GM12892 (cell line): ENCODE data around the gene GATB.

Experiments
- DNase-seq: peaks from one replicate; pipeline ENCODE4 v3.0.0; 2011; ENCODE audit not compliant: insufficient read length
- FAIRE-seq: peaks from 2 replicates; lab custom pipeline; 2011; peaks lifted over from hg19 to GRCh38; lab: Jason Lieb, UNC
- POLR2A ChIP-seq: IDR thresholded peaks from 2 replicates; pipeline ENCODE4 v1.6.1; 2011; ENCODE audit warnings: low read depth, low read length, control low read depth
- POLR2AphosphoS5 ChIP-seq: IDR thresholded peaks from 2 replicates; pipeline ENCODE4 v1.6.1; 2011; ENCODE audit warnings: low read depth, low read length, control low read depth
- TAF1 ChIP-seq: IDR thresholded peaks from 2 replicates; pipeline ENCODE4 v1.6.1; 2011; ENCODE audit warnings: low read depth, mild to moderate bottlenecking, control low read depth, low read length, borderline replicate concordance

The GATB gene

DNA sequence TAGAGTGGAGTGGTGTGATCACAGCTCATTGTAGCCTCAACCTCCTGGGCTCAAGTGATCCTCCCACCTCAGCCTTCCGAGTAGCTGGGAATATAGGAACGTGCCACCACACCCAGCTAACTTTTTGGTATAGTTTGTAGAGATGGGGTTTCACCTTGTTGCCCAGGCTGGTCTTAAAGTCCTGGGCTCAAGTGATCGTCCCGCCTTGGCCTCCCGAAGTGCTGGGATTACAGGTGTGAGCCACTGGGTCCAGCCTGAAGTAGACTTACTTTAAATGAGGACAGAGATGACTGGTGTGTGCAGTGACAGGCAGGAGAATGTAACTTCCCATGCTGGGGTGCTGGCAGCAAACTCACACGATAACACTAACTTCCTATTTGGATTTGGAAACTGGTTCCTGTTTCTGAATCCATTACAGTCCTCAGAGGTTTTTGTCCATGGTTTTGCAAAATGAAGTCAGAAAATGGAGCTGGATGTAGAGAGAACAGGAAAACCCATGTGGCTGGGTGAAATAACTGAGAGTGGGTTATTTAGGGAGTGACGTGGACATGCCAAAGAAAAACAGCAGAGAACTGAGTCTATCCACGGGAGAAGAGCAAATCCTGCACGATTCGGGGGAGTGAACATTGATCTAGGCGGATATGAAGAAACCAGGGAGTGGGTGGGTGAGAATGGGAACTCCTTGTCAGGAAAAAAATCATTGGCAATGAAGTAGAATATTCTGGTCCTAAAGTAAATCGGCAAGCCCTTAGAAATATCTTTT is 95.6 kb downstream of the GATB start:
- FAIRE-seq (no peak), DNase-seq (no peak)
- no peak for TF ChIP-seq POLR2AphosphoS5
- no peak for TF ChIP-seq TAF1
- TF ChIP-seq POLR2A = no peak

- DNase-seq = no peak
- FAIRE-seq = no peak
- TF ChIP-seq POLR2AphosphoS5 = no peak
- TF ChIP-seq TAF1 = no peak
- no peak for TF ChIP-seq POLR2A
Observed at GRCh38 chr4:151664289-151664688, 96.5 kb downstream of the GATB start.

GRCh38 chr4:151663109-151663508 is 97.7 kb downstream of the GATB start:
- TF ChIP-seq TAF1 (no peak), POLR2AphosphoS5 (no peak), POLR2A (no peak)
- FAIRE-seq (no peak), DNase-seq (no peak)

GRCh38 chr4:151661873-151662272 is 98.9 kb downstream of the GATB start:
- DNase-seq (no peak), FAIRE-seq (no peak)
- TF ChIP-seq POLR2AphosphoS5 (no peak), POLR2A (no peak), TAF1 (no peak)

- FAIRE-seq = no peak
- TF ChIP-seq POLR2AphosphoS5 (no peak), POLR2A (no peak), TAF1 (no peak)
- DNase-seq = no peak
Observed at GRCh38 chr4:151660676-151661075, 100.1 kb downstream of the GATB start.

- TF ChIP-seq POLR2A (no peak), POLR2AphosphoS5 (no peak), TAF1 (no peak)
- FAIRE-seq (no peak), DNase-seq (no peak)
Observed at GRCh38 chr4:151659601-151660364, 101.0 kb downstream of the GATB start.

- TF ChIP-seq POLR2AphosphoS5 (no peak), TAF1 (no peak), POLR2A (no peak)
- DNase-seq = no peak
- no peak for FAIRE-seq
Observed at GRCh38 chr4:151658959-151659600, 101.7 kb downstream of the GATB start.

DNA sequence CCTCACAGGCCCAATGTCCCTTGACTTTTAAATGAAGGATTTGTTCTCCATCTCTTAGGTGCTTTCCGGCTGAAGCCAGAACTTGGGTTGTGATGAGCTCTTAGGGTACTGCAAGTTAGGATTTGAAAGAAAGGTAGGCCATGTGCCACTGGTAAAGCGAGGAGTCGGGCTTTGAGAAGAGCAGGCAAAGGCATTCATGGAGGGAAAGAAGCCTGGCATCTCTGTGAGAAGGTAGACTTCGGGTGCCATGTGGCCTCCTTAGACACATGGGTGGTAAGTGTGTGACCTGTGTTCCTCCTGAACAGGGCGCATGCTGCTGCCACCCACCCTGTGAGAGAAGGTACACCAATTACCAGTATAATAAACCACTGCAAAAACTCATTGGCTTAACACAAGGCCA is 102.9 kb downstream of the GATB start:
- no peak for TF ChIP-seq POLR2A
- TF ChIP-seq POLR2AphosphoS5 = no peak
- no peak for TF ChIP-seq TAF1
- FAIRE-seq = no peak
- DNase-seq = no peak

DNA sequence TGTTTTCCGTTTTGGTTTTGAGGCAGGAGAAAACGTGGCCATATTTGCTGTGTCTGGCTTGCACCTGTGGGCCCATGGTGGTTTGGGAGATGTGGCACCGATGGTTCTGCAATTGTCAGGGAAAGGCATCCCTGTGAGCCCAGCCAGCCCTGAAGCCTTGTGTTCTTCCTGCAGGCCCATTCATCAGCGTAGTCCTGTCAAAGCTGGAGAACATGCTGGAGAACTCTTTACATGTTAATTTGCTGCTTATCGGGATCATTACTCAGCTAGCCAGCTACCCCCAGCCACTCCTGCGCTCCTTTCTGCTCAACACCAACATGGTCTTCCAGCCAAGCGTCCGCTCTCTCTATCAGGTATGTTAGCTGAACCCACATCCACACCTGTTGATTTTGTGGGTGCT is 104.7 kb downstream of the GATB start:
- FAIRE-seq = no peak
- TF ChIP-seq TAF1 = no peak
- TF ChIP-seq POLR2A = no peak
- TF ChIP-seq POLR2AphosphoS5 = no peak
- DNase-seq = no peak

DNA sequence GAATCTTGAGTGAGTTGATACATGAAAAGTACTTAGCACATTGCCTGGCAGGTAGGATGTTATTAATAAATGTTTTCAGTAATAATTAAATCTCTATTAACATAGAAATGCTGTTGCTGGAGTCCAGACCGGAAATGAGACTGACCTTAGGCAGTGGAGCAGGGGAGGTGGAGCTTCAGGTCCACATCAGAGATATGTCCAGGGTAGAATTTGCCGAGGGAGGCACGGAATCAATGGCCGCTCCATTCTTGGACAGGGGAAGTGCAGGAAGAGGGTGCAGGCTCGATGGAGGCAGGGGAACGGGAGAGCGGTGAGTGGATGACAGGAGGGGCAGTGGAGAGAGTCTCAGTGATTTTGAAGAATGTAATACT is 107.3 kb downstream of the GATB start:
- no peak for FAIRE-seq
- no peak for DNase-seq
- TF ChIP-seq POLR2A = no peak
- TF ChIP-seq POLR2AphosphoS5 = no peak
- TF ChIP-seq TAF1 = no peak

DNA sequence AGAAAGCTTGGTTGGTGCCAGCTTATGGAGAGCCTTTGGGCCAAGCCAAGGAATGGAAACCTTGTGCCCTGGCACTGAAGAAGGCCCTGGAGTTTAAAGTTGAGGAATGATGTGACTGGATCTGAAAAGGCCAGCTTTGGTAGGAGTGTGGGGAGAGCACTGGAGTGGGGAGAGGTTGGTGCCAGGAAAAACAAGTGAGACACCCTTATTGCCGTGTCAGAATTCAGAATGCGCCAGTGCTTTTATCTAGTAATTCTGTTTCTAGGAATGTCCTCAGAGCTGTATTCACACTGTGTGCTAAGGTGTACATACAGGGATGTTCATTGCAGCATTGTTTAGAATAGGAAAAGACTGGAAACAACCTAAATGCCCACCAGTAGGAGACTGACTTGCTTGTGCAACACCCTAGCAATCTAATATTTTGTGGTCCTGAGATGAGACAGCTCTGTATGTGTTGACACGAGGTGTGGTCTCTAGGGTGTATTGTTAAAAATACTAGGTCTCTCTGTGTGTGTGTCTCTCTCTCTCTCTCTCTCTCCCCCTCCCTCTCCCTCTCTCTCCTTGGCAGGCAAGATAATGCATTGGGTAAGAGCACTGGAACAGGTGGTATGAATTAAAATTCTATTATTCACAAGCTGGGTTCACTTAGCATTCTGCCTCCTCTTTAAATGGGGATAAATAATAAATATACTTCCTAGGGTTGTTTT is 107.8 kb downstream of the GATB start:
- DNase-seq = no peak
- TF ChIP-seq POLR2AphosphoS5 = no peak
- TF ChIP-seq POLR2A = no peak
- TF ChIP-seq TAF1 = no peak
- FAIRE-seq = no peak
